GM12878 (cell line): ENCODE results near the gene SLC22A3. TPM values are rescaled to one million over a fixed set of nuclear protein-coding genes. Genes with fewer than 3 reads are reported as not detected.

Experiments
- ATAC-seq: fragments of 200-7000 bp; cut with Tn5 transposase; 3 replicates; pipeline ENCODE4 v1.9.1; 2020; ENCODE audit warnings: mild to moderate bottlenecking, moderate library complexity
- BruUV-seq: library from RNA; stranded (reverse); fragments of 400-500 nt; replicated peaks from 2 replicates; lab custom pipeline; 2021; lab: Mats Ljungman, UMichigan
- CTCF ChIA-PET: fragments of 300-600 bp; sonication (Branson Sonifier 250); formaldehyde crosslinking; extraction: SDS; loops from one replicate; lab custom pipeline; 2021; ENCODE audit warnings: inconsistent platforms; lab: Yijun Ruan, JAX
- POLR2A ChIA-PET: fragments of 350-600 bp; formaldehyde crosslinking; extraction: SDS; loops from one replicate; lab custom pipeline; 2021; ENCODE audit warnings: inconsistent platforms; lab: Charles Lee
- RAD21 ChIA-PET: fragments of 300-600 bp; sonication (Branson Sonifier 250); formaldehyde crosslinking; loops from one replicate; lab custom pipeline; 2023; ENCODE audit warnings: antibody characterized with exemption; ENCODE audit not compliant: unreplicated experiment; lab: Charles Lee
- SMC1A ChIA-PET: fragments of 300-600 bp; sonication (Branson Sonifier 250); formaldehyde crosslinking; loops from one replicate; lab custom pipeline; 2023; ENCODE audit not compliant: unreplicated experiment, uncharacterized antibody; lab: Charles Lee
- DNase-seq: peaks from one replicate; pipeline ENCODE4 v3.0.0-alpha.2; 2011; ENCODE audit warnings: low read depth, low spot score
- FAIRE-seq: peaks from 3 replicates; lab custom pipeline; 2011; peaks lifted over from hg19 to GRCh38; lab: Jason Lieb, UNC
- H2AFZ ChIP-seq: 2 replicates; pipeline ENCODE4 v1.6.0; 2011; ENCODE audit warnings: low read depth, low read length, control low read depth; ENCODE audit not compliant: control insufficient read depth
- H3K27ac ChIP-seq: 2 replicates; pipeline ENCODE4 v1.5.1; 2011; ENCODE audit warnings: control low read depth; ENCODE audit not compliant: control insufficient read depth, insufficient read depth
- H3K27me3 ChIP-seq, 2 experiments: replicated peaks in 1 of 2; 2 replicates each; pipeline versions ENCODE4 v1.6.0 to v1.6.1; 2011; ENCODE audit warnings: low read length in 1 of 2; ENCODE audit not compliant: control insufficient read depth in 2 of 2, insufficient read depth in 2 of 2
- H3K36me3 ChIP-seq, 2 experiments: 2 replicates each; pipeline ENCODE4 v1.5.1; 2011; ENCODE audit warnings: low read length in 1 of 2; ENCODE audit not compliant: control insufficient read depth in 2 of 2, insufficient read depth in 2 of 2
- H3K4me1 ChIP-seq: 2 replicates; pipeline ENCODE4 v1.6.1; 2011; ENCODE audit warnings: mild to moderate bottlenecking, low read length, moderate library complexity, mixed read lengths; ENCODE audit not compliant: control insufficient read depth, insufficient read depth
- H3K4me2 ChIP-seq: 2 replicates; pipeline ENCODE4 v1.6.0; 2011; ENCODE audit warnings: control low read depth; ENCODE audit not compliant: control insufficient read depth, insufficient read depth
- H3K4me3 ChIP-seq: fragments of 200-600 bp; sonication (generic); 2 replicates; pipeline ENCODE4 v1.5.1; 2016
- H3K79me2 ChIP-seq: 2 replicates; pipeline ENCODE4 v1.6.0; 2011; ENCODE audit warnings: low read length; ENCODE audit not compliant: control insufficient read depth, insufficient read depth
- H3K9ac ChIP-seq: 2 replicates; pipeline ENCODE4 v1.8.0; 2011; ENCODE audit warnings: low read length, control low read depth, mixed read lengths; ENCODE audit not compliant: control insufficient read depth, insufficient read depth
- H3K9me3 ChIP-seq: replicated peaks from 3 replicates; pipeline ENCODE4 v1.5.1; 2011; ENCODE audit warnings: mild to moderate bottlenecking, low read length; ENCODE audit not compliant: control insufficient read depth, insufficient read depth
- H4K20me1 ChIP-seq: 2 replicates; pipeline ENCODE4 v1.6.0; 2011; ENCODE audit not compliant: control insufficient read depth, insufficient read depth
- ATF7 ChIP-seq: fragments of 450-650 bp; IDR thresholded peaks from 2 replicates; pipeline ENCODE4 v1.6.1; 2016; ENCODE audit warnings: low read depth, mild to moderate bottlenecking
- BMI1 ChIP-seq: fragments of 450-650 bp; IDR thresholded peaks from 2 replicates; pipeline ENCODE4 v1.6.1; 2016; ENCODE audit warnings: mild to moderate bottlenecking, moderate library complexity, borderline replicate concordance
- CBX5 ChIP-seq: sonication (generic); IDR thresholded peaks from 2 replicates; pipeline ENCODE4 v1.6.1; 2016; ENCODE audit warnings: low read depth, moderate library complexity, mild to moderate bottlenecking, inconsistent platforms
- CHD1 ChIP-seq: IDR thresholded peaks from 2 replicates; pipeline ENCODE4 v1.6.1; 2012; ENCODE audit warnings: low read depth, low read length, improper control_type of control experiment
- CHD2 ChIP-seq: IDR thresholded peaks from 2 replicates; pipeline ENCODE4 v1.6.1; 2011; ENCODE audit warnings: low read depth, low read length, improper control_type of control experiment, borderline replicate concordance
- EGR1 ChIP-seq, 2 experiments: IDR thresholded peaks; 1 replicate in 1 of 2; 2 replicates in 1 of 2; pipeline ENCODE4 v1.6.1; 2011 to 2012; ENCODE audit warnings: low read depth in 2 of 2, low read length in 2 of 2, borderline replicate concordance in 1 of 2, mild to moderate bottlenecking in 1 of 2, moderate library complexity in 1 of 2
- IRF4 ChIP-seq: IDR thresholded peaks from 2 replicates; pipeline ENCODE4 v1.6.1; 2011; ENCODE audit warnings: low read depth, low read length
- NFXL1 ChIP-seq: fragments of 450-650 bp; IDR thresholded peaks from 2 replicates; pipeline ENCODE4 v1.6.1; 2017; ENCODE audit warnings: antibody characterized with exemption, mild to moderate bottlenecking, borderline replicate concordance
- SMC3 ChIP-seq: IDR thresholded peaks from 2 replicates; pipeline ENCODE4 v1.6.1; 2011; ENCODE audit warnings: low read length, improper control_type of control experiment, borderline replicate concordance
- SUPT20H ChIP-seq: IDR thresholded peaks from 2 replicates; pipeline ENCODE4 v1.6.1; 2011; ENCODE audit warnings: low read depth, mild to moderate bottlenecking, low read length, moderate library complexity, borderline replicate concordance; ENCODE audit not compliant: control insufficient read depth
- ZNF384 ChIP-seq: IDR thresholded peaks from 2 replicates; pipeline ENCODE4 v1.6.1; 2012; ENCODE audit warnings: low read depth, mild to moderate bottlenecking, low read length, improper control_type of control experiment, borderline replicate concordance
- WGBS: methylation state at CpG from one replicate; pipeline ENCODE4 v1.1.6; 2016; ENCODE audit warnings: low lambda C conversion rate; ENCODE audit not compliant: insufficient replicate concordance, insufficient coverage; ENCODE audit errors: missing lambda C conversion rate; 5-methylcytosine and 5-hydroxymethylcytosine counted together
- in situ Hi-C: fragments of 300-500 bp; cut with MboI; formaldehyde crosslinking; loops from 9 replicates; pipeline ENCODE4 v1.14.3; 2018; ENCODE audit warnings: mixed read lengths
- intact Hi-C: fragments of 100-400 bp; cut with micrococcal nuclease; formaldehyde crosslinking; loops from one replicate; pipeline ENCODE4 v1.14.2; 2022; ENCODE audit not compliant: unreplicated experiment
- polyA plus RNA-seq, 11 experiments: library from polyadenylated mRNA; depleted of rRNA in 4 of 11; unstranded in 6 of 11; stranded (reverse) in 5 of 11; fragments of >200 nt; fragmentation: Nextera tagmentation in 4 of 11; fragmentation: Illumina TruSeq in 1 of 11; extraction: Ambion mirVana in 4 of 11; extraction: Trizol in 1 of 11; gene quantifications; 1 replicate in 1 of 11; 2 replicates in 10 of 11; pipeline versions ENCODE4 v1.2.1 to v1.2.3, GENCODE V29; 2011 to 2016; ENCODE audit warnings: inconsistent platforms in 2 of 11, missing spikeins in 2 of 11, low read depth in 1 of 11
- total RNA-seq, 4 experiments: library from RNA; depleted of rRNA in 3 of 4; stranded (reverse); fragments of >200 nt in 3 of 4; fragmentation: Illumina TruSeq in 1 of 4; extraction: Trizol in 1 of 4; gene quantifications; 2 replicates each; pipeline versions ENCODE4 v1.2.1 to v1.2.3, GENCODE V29; 2013 to 2021
- TF ChIP-seq, protein P1 (sequence below): IDR thresholded peaks from 2 replicates; pipeline ENCODE4 v1.6.1; 2012; ENCODE audit warnings: improper control_type of control experiment, low read depth, low read length; ENCODE audit not compliant: insufficient replicate concordance

The SLC22A3 gene
- total and polyA plus RNA-seq, 10 of the 15 experiments (the other 5 are each of a cell fraction or from before 2014, with no cell fraction given), result 0.07 to 0.15 TPM; not detected in 8

DNA sequence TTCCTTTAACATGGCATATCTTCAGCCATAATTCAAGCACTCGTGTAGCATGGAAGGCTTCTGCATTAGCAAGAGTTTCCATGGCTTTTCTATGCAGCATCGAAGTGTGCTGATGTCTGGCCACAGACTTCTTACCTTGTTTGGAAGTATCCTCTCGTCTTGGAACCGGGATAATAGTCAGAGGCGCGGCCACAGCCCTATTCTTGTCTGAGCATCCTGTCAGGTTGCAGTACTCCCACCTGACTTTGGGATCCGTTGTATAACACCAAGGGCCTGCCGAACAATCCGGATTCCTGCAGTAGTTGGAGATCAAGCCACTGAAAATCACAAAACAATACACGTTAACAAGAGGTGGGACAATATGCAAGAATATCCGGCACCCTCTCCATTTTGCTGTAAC is 138.9 kb downstream of the SLC22A3 start (continued):
- TF ChIP-seq NFXL1, result no peak
- no peak for TF ChIP-seq SUPT20H
- no peak for TF ChIP-seq CHD2
- no peak for TF ChIP-seq EGR1 (IDR thresholded peaks at IDR 0.05; ENCODE audit: borderline replicate concordance in 1 of 2, low read depth in 2 of 2, low read length in 2 of 2)
- no peak for TF ChIP-seq CHD1

DNA sequence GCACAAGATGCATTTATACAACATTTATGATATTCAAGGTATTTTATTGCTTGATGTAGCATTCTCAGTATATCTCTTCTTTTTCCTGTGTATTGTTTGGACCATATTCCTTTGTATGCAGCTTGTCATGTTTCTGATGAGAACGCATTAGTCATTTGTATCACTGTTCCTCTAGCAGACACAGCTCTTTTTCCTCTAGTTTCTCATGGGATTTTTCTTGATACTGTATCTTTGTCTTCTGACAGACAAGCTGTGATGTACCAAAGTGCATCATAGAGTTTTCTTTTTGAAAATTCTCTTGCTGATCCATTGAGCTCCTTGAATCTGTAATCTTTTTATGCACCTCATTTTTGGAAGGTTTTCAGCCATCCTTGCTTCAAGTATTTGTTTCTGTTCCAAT is 140.9 kb downstream of the SLC22A3 start:
- FAIRE-seq, result no peak
- Histone ChIP-seq H2AFZ (no peak overlapping the region), H3K4me1 (no peaks in the 10 kb centered on the region), H3K36me3 (no peaks in the 10 kb centered on the region), H3K4me2 (no peak overlapping the region), H3K9me3 (no peaks in the 10 kb centered on the region), H3K27ac (no peak overlapping the region), H4K20me1 (no peaks in the 10 kb centered on the region), H3K9ac (no peak overlapping the region), H3K27me3 (no peaks in the 10 kb centered on the region; a peak in 1 of 4 replicates), H3K4me3 (no peak overlapping the region), H3K79me2 (no peaks in the 10 kb centered on the region)
- RAD21 ChIA-PET, result no interaction called here
- ATAC-seq, result no peak
- POLR2A ChIA-PET, result no interaction called here
- DNase-seq, result no peak
- CTCF ChIA-PET, result no interaction called here
- intact Hi-C loops (no loop called here), in situ Hi-C loops (no loop called here)
- TF ChIP-seq CBX5 (no peak), ZNF384 (no peak), IRF4 (no peak), ATF7 (no peak), BMI1 (no peak), SMC3 (no peak)
- TF ChIP-seq, protein P1, sequence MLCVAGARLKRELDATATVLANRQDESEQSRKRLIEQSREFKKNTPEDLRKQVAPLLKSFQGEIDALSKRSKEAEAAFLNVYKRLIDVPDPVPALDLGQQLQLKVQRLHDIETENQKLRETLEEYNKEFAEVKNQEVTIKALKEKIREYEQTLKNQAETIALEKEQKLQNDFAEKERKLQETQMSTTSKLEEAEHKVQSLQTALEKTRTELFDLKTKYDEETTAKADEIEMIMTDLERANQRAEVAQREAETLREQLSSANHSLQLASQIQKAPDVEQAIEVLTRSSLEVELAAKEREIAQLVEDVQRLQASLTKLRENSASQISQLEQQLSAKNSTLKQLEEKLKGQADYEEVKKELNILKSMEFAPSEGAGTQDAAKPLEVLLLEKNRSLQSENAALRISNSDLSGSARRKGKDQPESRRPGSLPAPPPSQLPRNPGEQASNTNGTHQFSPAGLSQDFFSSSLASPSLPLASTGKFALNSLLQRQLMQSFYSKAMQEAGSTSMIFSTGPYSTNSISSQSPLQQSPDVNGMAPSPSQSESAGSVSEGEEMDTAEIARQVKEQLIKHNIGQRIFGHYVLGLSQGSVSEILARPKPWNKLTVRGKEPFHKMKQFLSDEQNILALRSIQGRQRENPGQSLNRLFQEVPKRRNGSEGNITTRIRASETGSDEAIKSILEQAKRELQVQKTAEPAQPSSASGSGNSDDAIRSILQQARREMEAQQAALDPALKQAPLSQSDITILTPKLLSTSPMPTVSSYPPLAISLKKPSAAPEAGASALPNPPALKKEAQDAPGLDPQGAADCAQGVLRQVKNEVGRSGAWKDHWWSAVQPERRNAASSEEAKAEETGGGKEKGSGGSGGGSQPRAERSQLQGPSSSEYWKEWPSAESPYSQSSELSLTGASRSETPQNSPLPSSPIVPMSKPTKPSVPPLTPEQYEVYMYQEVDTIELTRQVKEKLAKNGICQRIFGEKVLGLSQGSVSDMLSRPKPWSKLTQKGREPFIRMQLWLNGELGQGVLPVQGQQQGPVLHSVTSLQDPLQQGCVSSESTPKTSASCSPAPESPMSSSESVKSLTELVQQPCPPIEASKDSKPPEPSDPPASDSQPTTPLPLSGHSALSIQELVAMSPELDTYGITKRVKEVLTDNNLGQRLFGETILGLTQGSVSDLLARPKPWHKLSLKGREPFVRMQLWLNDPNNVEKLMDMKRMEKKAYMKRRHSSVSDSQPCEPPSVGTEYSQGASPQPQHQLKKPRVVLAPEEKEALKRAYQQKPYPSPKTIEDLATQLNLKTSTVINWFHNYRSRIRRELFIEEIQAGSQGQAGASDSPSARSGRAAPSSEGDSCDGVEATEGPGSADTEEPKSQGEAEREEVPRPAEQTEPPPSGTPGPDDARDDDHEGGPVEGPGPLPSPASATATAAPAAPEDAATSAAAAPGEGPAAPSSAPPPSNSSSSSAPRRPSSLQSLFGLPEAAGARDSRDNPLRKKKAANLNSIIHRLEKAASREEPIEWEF, result no peak
- no TSS peak for BruUV-seq
- SMC1A ChIA-PET, result no interaction called here
- WGBS, result 70% methylated on average over 1 of the region's 1 CpG
